ENCODE results near the gene MYT1. TPM values are rescaled to one million over a fixed set of nuclear protein-coding genes. Genes with fewer than 3 reads are reported as not detected.

Gene MYT1
- total and polyA plus RNA-seq, 2 of the 13 experiments (the other 11 are each of a cell fraction or from before 2014, with no cell fraction given) = 0.58 to 2.5 TPM

DNA sequence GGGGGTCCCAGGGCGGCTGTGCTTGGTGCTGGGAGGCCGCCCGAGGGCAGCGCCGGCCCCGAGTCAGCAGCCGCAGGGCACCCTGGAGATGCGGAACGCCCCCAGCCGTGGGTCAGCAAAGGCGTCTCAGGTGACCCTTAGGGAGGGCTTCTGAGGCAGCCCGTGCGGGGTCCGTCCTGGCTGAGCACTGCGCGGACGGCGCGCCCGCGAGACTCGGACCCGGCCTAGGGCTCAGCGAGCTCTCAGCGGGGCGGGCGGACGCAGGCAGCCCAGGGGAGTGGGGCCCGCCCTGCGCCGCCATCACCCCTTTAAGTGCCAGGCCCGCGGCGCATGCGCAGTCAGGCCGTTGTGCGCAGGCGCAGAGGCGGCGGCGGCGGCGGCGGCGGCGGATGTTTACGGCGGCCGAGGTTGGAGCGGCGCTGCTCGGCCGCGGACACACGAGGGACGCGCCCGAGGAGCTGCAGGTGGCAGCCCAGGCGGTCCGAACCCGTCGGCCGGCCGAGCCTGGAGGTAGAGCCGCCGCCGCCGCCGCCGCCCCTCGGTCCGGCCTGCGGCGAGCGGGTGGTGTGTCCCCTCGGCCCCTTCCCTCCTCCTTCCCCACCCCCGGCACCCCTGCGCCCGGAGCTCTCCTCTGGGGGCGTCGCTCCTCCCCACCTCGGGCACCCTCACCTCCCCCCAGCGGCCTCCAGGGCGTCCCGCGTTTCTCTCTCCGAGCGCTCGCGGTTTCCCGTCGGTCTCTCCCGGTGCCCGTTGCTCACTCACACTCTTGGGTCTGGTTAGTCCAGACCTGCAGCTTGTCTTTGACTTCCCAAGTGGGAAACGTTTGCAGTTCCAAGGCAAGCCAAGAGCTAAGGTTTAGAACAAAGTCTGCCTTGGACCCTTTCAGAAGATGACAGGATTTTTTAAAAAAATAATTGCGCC is 91.4 kb downstream of the MYT1 start, which contains the start of gene PCMTD2 (continued):
- TF ChIP-seq, protein P1, sequence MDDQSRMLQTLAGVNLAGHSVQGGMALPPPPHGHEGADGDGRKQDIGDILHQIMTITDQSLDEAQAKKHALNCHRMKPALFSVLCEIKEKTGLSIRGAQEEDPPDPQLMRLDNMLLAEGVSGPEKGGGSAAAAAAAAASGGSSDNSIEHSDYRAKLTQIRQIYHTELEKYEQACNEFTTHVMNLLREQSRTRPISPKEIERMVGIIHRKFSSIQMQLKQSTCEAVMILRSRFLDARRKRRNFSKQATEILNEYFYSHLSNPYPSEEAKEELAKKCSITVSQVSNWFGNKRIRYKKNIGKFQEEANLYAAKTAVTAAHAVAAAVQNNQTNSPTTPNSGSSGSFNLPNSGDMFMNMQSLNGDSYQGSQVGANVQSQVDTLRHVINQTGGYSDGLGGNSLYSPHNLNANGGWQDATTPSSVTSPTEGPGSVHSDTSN (CRISPR knock-in tag; IDR thresholded peaks at IDR 0.05; ENCODE audit: borderline replicate concordance) = no peak
- peak; percentile 6; the same call in 1 of the 2 replicates for TF ChIP-seq TEAD2 (CRISPR knock-in tag; IDR thresholded peaks at IDR 0.05)
- no peak for TF ChIP-seq RFX3 (CRISPR knock-in tag; IDR thresholded peaks at IDR 0.05)
- no peak for TF ChIP-seq ZFP62 (CRISPR knock-in tag; IDR thresholded peaks at IDR 0.05)
- no peak for TF ChIP-seq ZNF460 (CRISPR knock-in tag; IDR thresholded peaks at IDR 0.05; ENCODE audit: borderline replicate concordance)
- no peak for TF ChIP-seq NFRKB (IDR thresholded peaks at IDR 0.05)
- TF ChIP-seq, protein P2, sequence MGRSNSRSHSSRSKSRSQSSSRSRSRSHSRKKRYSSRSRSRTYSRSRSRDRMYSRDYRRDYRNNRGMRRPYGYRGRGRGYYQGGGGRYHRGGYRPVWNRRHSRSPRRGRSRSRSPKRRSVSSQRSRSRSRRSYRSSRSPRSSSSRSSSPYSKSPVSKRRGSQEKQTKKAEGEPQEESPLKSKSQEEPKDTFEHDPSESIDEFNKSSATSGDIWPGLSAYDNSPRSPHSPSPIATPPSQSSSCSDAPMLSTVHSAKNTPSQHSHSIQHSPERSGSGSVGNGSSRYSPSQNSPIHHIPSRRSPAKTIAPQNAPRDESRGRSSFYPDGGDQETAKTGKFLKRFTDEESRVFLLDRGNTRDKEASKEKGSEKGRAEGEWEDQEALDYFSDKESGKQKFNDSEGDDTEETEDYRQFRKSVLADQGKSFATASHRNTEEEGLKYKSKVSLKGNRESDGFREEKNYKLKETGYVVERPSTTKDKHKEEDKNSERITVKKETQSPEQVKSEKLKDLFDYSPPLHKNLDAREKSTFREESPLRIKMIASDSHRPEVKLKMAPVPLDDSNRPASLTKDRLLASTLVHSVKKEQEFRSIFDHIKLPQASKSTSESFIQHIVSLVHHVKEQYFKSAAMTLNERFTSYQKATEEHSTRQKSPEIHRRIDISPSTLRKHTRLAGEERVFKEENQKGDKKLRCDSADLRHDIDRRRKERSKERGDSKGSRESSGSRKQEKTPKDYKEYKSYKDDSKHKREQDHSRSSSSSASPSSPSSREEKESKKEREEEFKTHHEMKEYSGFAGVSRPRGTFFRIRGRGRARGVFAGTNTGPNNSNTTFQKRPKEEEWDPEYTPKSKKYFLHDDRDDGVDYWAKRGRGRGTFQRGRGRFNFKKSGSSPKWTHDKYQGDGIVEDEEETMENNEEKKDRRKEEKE (IDR thresholded peaks at IDR 0.05) = no peak
- TF ChIP-seq, protein P3, sequence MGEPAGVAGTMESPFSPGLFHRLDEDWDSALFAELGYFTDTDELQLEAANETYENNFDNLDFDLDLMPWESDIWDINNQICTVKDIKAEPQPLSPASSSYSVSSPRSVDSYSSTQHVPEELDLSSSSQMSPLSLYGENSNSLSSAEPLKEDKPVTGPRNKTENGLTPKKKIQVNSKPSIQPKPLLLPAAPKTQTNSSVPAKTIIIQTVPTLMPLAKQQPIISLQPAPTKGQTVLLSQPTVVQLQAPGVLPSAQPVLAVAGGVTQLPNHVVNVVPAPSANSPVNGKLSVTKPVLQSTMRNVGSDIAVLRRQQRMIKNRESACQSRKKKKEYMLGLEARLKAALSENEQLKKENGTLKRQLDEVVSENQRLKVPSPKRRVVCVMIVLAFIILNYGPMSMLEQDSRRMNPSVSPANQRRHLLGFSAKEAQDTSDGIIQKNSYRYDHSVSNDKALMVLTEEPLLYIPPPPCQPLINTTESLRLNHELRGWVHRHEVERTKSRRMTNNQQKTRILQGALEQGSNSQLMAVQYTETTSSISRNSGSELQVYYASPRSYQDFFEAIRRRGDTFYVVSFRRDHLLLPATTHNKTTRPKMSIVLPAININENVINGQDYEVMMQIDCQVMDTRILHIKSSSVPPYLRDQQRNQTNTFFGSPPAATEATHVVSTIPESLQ (CRISPR knock-in tag; conservative IDR thresholded peaks at IDR 0.05) = 0 out of 2 replicates have a peak, but pooled peaks have one; percentile 26
- TF ChIP-seq ZNF605 (CRISPR knock-in tag; IDR thresholded peaks at IDR 0.05) = peak; percentile 44
- TF ChIP-seq SOX13 (IDR thresholded peaks at IDR 0.05) = no peak; the same call in 1 of the 2 replicates
- TF ChIP-seq SOX13 (CRISPR knock-in tag; conservative IDR thresholded peaks at IDR 0.05 in 1 of 2, IDR thresholded peaks at IDR 0.05 in 1 of 2) = peak in 1 of 2 experiments; percentile 33; a peak in 1 of 4 replicates
- TF ChIP-seq TGIF2 (CRISPR knock-in tag; IDR thresholded peaks at IDR 0.05) = peak; percentile 52; the same call in 1 of the 2 replicates
- TF ChIP-seq ZNF878 (CRISPR knock-in tag; IDR thresholded peaks at IDR 0.05) = no peak
- TF ChIP-seq CREM (IDR thresholded peaks at IDR 0.05) = no peak
- no peak for TF ChIP-seq CREM (CRISPR knock-in tag; IDR thresholded peaks at IDR 0.05)
- no peak for TF ChIP-seq SP5 (CRISPR knock-in tag; IDR thresholded peaks at IDR 0.05; ENCODE audit: borderline replicate concordance, low read depth)
- peak; percentile 64; the same call in 1 of the 2 replicates for TF ChIP-seq ZNF749 (CRISPR knock-in tag; IDR thresholded peaks at IDR 0.05; ENCODE audit: borderline replicate concordance)
- TF ChIP-seq, protein P4, sequence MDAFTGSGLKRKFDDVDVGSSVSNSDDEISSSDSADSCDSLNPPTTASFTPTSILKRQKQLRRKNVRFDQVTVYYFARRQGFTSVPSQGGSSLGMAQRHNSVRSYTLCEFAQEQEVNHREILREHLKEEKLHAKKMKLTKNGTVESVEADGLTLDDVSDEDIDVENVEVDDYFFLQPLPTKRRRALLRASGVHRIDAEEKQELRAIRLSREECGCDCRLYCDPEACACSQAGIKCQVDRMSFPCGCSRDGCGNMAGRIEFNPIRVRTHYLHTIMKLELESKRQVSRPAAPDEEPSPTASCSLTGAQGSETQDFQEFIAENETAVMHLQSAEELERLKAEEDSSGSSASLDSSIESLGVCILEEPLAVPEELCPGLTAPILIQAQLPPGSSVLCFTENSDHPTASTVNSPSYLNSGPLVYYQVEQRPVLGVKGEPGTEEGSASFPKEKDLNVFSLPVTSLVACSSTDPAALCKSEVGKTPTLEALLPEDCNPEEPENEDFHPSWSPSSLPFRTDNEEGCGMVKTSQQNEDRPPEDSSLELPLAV (CRISPR knock-in tag; conservative IDR thresholded peaks at IDR 0.05; ENCODE audit: low read depth) = no peak
- no peak for TF ChIP-seq ZNF652 (CRISPR knock-in tag; IDR thresholded peaks at IDR 0.05; ENCODE audit: borderline replicate concordance, low read depth)
- TF ChIP-seq ZFP36L2 (CRISPR knock-in tag; IDR thresholded peaks at IDR 0.05) = peak; percentile 44; the same call in 1 of the 2 replicates
- TF ChIP-seq PHF21A (CRISPR knock-in tag; IDR thresholded peaks at IDR 0.05) = no peak; the same call in 1 of the 2 replicates

Measured in HepG2 (cell line).